ENCODE measurements around the gene OBSCN.

- no peak for TF ChIP-seq CTCF (IDR thresholded peaks at IDR 0.05)
- no peak for TF ChIP-seq POLR2A (IDR thresholded peaks at IDR 0.05)
Measured at GRCh38 chr1:228182296-228183030, 25.4 kb upstream of the OBSCN start.
